CD4-positive, alpha-beta T cell treated with Interleukin-17A for 4 hours (primary cell): ENCODE data around the gene DAB1.
"Not testable (repeated sequence)": the region's sequence is repeated elsewhere in the genome, so short reads cannot be mapped to it uniquely, and the experiment has no call there.

Experiments
- DNase-seq: peaks from one replicate; pipeline ENCODE4 v3.0.0-alpha.2; 2020; ENCODE audit warnings: mixed read lengths

The DAB1 gene

DNA sequence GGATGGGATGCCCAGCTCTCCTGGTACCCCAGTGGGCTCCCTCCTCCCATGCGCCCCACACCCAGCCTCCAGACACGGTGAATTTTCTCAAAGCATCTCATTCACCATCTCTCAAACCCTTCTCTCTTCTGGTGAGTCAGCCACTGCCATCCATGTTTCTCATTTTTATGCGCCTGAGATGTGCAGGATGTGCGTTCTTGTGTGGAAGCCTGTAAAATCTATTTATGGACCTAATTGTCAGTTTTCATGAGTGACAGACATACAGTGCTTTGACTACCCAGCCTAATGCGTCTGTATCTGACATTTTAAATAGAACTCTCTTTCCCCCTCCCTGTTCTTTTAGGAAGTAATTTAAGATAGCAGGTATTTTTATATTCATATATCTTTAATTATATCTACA is 158.8 kb downstream of the DAB1 start:
- DNase-seq, result no peak

GRCh38 chr1:57262472-57262871 is 161.4 kb downstream of the DAB1 start:
- DNase-seq, result no peak

- no peak for DNase-seq
These were observed 165.1 kb downstream of the DAB1 start for GRCh38 chr1:57258557-57259325.

DNA sequence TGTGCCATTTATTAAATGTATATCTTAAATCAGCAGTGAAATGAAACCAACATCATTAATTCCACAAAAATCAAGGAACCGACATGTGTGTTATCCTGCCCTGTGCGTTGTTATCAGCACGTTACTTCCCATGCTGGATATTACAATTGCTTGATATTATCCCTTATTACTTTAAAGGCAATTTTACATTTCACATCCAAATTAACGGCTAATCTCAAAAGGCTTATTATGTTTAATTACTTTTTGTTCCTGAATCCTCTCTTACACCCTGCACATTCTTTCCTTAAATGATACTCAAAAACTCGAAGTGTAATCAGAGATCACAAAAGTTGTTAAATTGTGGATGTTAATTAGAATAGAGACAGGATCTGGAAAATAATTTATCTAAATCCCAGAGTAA is 167.9 kb downstream of the DAB1 start:
- no peak for DNase-seq

DNA sequence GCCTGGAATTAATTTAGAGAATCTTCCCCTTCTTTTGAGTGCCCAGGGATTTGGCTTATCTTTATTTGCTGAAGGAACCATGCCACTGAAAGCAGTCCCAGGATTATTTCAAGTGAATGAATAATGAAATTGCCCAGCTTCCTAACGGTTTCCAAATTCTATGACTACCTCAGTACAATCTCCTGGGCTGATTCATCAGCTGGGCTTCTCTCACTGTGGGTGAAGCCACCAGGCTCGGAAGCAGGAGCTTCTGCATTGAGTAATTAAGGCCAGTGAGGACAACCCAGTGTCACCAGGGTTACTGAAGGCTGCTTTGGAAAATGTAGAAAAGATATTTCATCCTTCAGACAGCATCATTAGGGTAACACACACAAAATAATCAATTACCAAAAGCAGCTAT is 169.8 kb downstream of the DAB1 start:
- DNase-seq, result no peak

DNA sequence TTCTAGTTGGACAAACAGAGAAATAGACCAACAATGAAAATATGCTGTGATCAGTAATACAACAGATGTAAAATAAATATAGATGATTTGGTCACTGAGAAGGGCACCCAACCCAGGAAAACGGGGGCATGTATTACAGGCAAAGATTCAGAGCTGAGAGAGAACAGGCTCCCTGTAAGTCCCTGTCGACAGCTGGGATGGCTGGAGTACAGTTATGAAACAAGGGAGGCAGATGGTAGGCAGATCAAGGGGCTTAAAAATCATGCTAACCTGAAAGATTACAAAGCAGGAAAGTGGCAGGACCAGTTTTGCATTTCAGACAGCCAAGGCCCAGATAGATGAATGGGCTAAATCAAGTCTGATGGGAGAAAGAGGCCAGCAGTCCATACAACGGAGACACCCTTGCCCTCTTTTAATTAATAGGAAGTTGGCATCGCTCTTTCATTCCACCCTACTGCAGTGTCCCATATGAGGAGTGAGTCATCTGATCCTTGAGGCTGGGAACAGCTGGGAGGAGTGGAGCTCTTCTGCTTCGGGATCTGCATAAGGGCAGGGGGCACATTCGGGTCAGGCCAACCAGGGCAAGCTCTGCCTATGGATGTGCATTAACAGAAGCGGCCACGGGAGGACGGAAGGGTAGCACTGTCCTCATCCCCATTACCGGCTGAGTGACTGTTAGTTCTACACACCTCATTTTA is 171.1 kb downstream of the DAB1 start:
- DNase-seq, result no peak

- no peak for DNase-seq
These were observed 173.8 kb downstream of the DAB1 start for GRCh38 chr1:57250021-57250420.

DNA sequence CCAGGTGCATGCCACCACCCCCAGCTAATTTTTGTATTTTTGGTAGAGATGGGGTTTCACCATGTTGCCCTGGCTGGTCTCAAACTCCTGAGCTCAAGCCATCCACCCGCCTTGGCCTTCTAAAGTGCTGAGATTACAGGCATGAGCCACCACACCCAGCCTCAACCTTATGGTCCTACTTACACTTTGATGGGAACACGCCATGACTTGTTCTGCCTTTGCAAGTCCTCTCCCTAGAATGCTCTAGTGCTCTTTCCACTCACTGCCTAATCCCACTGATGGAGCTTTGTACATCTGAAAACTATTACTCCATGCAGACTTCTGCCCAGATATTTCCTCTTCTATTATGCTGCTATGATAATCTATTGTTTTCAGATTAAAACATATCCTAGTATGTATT is 174.3 kb downstream of the DAB1 start:
- no peak for DNase-seq

- no peak for DNase-seq
These were observed 175.0 kb downstream of the DAB1 start for GRCh38 chr1:57248830-57249229.

- no peak for DNase-seq
These were observed 185.6 kb downstream of the DAB1 start for GRCh38 chr1:57238233-57238781.

DNA sequence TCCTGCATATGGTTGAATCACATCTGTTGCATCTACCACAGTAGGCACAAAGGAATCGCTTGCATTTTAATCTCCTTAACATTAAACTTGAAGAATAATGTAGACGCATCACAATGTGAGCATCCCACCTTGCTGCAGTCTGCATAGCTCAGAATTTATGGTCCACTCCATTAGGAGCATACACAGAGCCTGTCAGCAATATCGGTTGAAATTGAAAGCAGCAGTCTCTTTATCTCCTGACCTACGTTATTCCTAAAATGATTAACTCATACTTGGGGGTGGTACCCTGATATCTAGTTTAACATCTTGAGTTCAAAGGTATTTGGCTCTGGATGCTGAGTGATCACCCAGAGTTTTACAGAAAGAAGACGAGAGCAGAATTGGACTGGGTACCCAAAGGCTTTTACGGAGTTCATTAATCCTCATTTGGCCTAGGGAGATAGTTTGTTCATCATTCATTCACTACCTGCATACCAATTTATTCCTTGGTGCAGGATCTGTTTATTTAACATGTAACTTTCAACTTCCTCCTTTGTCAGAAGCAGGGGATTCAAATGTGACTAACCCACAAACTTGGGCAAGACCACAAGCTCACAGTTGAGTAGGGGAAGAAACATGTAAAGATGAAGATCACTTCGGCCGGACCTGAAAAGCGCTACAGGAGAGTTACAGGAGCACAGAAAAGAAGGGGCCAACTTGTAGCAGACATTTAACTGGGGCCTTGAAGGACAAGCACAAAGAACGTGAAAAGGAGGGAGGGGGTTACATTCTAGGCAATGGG is 187.9 kb downstream of the DAB1 start:
- DNase-seq, result no peak

GRCh38 chr1:57234459-57234858 is 189.4 kb downstream of the DAB1 start:
- no peak for DNase-seq

GRCh38 chr1:57232500-57232899 is 191.4 kb downstream of the DAB1 start:
- no peak for DNase-seq

- DNase-seq, result no peak
These were observed 193.9 kb downstream of the DAB1 start for GRCh38 chr1:57229998-57230397.

DNA sequence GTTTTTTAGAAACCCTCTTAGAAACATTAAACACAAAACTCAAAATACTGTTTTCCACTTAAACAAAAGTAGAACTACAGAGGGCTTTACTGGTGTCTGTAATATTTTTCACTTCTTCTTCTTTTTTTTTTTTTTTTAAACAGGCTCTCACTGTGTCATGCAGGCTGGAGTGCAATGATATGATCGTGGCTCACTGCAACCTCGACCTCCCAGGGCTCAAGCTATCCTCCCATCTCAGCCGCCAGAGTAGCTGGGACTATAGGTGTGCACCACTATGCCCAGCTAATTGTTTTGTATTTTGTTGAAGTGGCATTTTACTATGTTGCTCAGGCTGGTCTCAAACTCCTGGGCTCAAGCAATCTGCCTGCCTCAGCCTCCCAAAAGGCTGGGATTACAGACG is 194.8 kb downstream of the DAB1 start:
- DNase-seq, result no peak

GRCh38 chr1:57222801-57223200 is 201.1 kb downstream of the DAB1 start:
- no peak for DNase-seq

GRCh38 chr1:57222307-57222706 is 201.6 kb downstream of the DAB1 start:
- no peak for DNase-seq

DNA sequence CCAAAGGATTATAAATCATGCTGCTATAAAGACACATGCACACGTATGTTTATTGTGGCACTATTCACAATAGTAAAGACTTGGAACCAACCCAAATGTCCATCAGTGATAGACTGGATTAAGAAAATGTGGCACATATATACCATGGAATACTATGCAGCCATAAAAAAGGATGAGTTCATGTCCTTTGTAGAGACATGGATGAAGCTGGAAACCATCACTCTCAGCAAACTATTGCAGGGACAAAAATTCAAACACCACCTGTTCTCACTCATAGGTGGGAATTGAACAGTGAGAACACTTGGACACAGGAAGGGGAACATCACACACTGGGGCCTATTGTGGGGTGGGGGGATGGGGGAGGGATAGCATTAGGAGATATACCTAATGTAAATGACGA is 203.0 kb downstream of the DAB1 start:
- not testable (repeated sequence) for DNase-seq

DNA sequence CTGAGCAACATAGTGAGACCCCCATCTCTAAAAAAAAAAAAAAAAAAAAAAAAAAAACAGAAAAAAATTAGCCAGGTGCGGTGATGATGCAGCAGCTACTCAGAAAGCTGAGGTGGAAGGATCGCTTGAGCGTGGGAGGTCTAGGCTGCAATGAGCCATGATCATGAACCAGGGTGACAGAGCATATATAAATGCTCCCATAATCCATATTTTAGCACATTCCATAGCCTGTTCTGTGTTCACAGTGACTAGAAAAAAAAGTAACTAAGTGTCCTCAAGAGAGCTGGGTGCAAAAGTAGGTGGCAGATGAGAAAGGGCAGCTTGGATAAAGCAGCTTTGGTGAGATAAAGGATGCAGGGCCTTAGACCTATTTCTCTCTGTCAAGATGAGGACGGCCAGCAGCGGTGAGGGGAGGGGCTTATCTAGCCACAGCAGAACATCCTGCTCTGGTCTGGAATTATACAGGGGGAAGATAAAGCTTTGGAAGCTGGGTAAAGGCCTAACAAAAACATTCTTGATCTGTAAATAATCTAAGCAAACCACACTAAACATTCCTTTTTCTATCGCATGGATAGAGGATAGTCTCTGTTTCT is 205.3 kb downstream of the DAB1 start:
- DNase-seq, result no peak

- DNase-seq, result no peak
These were observed 206.0 kb downstream of the DAB1 start for GRCh38 chr1:57217905-57218304.

- no peak for DNase-seq
These were observed 208.8 kb downstream of the DAB1 start for GRCh38 chr1:57214951-57215575.

DNA sequence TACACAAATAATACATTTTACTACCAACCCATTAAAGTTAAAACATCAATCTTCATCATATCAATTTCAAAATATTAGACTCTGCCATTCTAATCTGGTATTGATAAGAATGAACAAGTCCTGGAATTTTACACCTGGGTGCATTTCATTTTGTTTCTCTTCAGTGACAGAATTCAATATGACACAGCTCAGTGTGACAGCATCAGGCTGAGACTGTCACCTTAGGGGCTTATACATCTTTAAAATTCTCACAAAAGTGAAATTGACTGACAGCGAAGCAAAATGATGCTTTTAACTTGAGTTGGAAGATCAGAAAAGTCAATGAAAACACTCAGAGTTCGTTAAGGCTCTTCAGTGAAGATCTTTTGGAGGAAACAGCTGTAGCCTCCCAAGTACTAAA is 213.0 kb downstream of the DAB1 start:
- DNase-seq, result no peak

DNA sequence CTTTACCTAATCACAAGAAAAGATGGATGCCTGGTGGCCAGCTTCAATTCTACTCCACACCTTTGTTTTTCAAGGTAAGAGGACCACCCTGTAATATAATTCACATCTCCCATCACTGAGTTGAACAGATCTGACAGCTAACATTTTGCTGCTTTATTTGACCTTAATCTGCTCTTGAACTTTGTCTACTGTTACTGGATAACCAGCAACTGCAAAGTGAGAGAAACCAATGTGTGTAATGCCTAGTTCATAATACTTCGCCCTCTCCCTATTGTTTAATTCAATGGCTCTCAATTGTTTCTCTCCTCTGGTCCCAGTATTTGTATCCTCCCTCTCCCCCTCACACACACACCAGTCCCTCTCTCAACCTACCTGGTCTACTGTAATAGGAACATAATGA is 214.4 kb downstream of the DAB1 start:
- no peak for DNase-seq
